ENCODE results near the gene MELTF.

The MELTF gene

GRCh38 chr3:197026481-197026866 lies 3.1 kb downstream of the MELTF start:
- DNase-seq, result no peak

- no peak for DNase-seq
These were observed 3.7 kb downstream of the MELTF start for GRCh38 chr3:197025736-197026480.

DNA sequence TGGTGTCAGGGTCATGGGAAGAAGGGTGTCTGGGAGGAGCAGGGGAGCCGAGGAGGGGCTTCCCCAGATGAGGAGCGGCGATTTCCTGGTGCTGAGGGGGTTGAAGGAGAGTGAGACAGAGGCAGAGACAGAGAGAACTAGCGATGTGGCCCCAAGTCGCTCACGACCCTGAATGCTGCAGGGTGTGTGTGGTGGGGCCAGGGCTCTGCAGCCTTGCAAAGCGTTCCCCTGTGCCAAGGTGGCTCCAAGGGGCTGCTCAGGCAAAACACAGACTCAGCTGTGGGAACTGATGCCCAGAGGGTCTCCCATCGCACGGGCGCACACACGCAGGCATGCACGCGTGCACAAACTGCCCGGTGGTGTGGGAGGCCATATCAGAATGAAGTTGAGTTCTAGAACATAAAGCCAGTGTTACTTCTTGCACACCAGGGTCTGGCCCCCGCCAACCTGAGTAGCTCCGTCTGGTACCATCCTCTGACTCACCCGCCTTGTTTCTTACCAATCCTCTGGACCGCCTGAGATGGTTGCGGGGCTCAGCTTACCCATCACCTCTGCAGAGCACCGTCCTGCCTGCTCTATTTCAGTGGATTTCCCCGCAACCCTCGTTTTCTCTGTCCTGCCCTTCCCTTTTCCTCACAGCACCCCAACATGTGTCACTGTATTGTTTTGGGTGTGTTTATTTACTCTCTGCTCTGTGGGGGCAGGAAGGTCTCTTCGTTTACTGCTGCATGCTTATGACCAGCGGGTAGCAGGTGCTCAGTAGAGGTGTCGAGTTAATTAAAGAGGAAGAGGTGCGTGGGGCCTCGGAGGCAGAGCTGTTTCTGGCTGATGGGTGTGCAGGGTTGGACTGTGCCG lies 4.5 kb downstream of the MELTF start:
- no peak for DNase-seq

DNA sequence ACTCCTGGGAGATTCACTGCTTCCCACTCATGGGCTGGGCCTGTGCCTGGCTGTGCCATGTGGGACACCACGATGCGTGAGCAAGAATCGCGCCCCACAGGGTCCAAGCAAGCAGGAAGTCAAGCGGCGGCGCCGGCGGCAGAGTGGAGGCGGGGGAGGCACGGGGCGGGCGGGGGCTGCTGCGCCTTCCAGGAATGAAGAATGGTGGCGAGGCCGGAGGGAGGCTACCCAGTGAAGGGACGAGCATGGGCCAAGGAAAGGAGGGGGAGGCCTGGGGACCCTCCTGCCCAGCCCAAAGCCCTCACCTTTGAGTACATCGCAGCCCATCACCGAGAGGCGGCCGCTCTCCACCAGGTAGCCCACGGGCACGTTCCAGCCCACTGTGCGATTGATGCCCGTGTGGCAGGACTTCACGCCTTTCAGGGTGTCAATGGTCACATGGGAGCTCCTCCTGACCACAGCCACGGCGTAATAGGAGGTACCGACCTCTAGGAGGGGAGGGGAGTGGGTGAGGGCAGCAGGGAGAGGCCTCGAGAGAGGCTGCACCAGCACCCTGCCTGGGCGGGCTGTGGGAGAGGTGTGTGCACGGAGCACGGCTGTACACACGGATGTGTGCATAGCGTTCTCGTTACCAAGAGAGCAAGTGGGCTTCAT lies 5.5 kb downstream of the MELTF start:
- DNase-seq, result no peak

GRCh38 chr3:197023241-197023997 lies 6.2 kb downstream of the MELTF start:
- DNase-seq, result no peak

DNA sequence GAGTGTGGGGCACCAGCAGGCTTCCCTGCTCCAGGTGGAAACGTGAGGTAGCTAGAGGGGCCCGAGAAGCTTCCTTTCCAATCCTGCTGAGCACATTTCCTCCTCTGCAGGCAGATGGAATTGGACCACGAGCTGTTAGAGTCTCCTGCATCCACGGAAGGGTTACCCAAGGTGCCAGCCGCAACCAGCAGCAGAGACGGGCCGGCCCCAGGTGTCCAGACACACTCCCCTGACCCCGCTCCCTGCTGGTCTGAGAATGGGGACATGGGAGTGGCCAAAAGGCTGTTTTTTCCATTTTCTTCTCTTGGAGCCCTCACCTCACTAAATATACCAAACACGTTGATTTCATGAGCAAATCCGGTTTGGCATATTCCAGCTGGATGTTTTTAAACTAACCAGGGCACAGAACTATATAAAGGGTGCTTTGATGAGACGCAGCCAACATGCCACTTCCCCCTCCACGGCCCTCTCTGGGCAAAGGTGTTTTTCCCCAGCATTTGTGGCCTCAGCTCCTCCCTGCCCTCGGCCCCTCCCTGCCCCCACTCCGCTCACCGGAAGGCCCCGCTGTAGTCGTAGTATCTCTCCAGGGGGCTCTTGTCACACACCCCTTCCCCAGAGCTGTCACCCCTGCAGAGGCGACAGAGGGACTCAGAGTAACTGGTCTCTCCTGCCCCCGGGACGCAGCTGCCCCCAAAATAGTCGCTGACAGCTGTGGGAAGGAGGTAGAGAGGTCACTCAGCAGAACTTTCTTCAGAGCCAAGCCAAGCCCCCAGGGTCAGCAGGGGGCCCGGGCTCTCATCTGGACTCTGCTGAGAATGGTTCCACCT lies 7.0 kb downstream of the MELTF start:
- DNase-seq, result no peak

GRCh38 chr3:197021729-197022404 lies 7.8 kb downstream of the MELTF start:
- no peak for DNase-seq

- DNase-seq, result no peak
These were observed 8.4 kb downstream of the MELTF start for GRCh38 chr3:197021231-197021630.

GRCh38 chr3:197019535-197019934 lies 10.1 kb downstream of the MELTF start:
- DNase-seq, result no peak

DNA sequence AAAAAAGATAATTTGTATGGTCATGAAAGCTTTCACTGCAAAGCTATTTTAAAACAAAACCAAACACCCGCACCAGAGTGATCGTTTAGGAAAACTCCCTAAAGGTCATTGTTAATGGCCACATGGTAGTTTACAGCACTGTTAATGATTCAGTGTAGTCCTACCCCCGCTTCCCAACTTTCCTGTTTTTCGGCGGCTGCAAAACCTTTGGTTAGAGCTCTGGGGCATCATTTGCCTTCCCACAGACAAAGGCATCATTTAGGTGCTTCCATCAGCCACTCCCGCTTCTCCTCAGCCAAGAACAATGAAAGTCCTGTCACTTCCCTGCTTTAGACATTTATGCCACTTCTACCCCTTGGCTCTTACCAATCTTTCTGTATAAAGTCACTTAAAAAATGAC lies 10.6 kb downstream of the MELTF start:
- DNase-seq, result no peak

GRCh38 chr3:197017003-197017402 lies 12.6 kb downstream of the MELTF start:
- DNase-seq, result no peak

GRCh38 chr3:197015790-197016736 lies 13.6 kb downstream of the MELTF start:
- DNase-seq, result no peak

GRCh38 chr3:197014942-197015575 lies 14.6 kb downstream of the MELTF start:
- no peak for DNase-seq

DNA sequence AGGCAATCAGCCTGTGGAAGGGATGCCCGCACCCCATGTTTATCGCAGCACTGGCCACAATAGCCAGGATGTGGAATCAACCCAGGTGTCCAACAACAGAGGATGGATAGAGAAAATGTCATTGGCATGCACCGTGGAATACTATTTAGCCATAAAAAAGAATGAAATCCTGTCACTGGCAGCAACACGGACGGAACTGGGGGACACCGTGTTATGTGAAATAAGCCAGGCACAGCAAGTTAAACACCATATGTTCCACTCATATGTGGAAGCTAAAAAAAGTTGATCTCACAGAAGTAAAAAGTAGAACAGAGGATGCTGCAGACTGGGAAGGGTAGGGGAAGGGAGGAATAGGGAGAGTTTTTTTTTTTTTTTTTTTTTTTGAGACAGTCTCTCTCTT lies 15.6 kb downstream of the MELTF start:
- no peak for DNase-seq

- no peak for DNase-seq
These were observed 17.1 kb downstream of the MELTF start for GRCh38 chr3:197012540-197012883.

GRCh38 chr3:197011780-197012539 lies 17.7 kb downstream of the MELTF start:
- DNase-seq, result no peak

DNA sequence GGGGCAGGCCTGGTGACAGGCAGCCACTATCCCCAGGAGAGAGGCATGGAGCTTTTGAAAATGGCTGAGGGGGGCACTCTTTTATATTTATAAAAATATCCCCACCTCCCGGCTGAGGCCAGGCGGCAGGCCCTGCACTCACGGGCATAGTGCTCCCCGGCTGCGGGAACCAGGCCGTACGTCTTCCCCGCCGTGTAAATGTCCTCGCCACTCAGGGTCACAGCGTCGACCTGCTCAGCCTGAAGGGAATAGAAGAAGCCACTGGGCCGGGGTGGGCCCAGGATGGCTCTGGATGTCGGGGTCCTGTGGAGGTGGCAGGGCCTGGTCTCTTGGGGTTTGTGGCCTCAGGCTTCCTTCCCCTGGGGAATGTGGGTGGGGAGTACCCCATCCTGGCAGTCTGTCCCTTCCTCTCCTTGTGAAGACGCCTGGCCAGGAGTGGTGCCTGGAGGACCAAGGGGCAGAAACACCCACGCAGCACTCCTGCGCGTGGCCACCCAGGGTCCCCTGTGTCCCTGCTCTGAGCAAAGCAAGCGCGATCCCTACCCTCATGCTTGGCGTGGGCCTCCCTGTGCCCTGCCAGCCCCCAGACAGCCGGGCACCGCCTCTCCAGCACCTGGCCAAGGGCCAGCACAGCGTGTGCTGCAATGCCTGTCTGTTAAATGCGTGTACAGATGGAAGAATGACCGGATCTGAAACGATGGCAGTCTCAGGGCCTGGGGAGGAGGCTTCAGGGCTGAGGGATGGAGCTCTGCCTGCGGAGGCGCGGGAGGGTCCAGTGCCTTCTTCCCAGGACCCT lies 18.9 kb downstream of the MELTF start:
- no peak for DNase-seq

GRCh38 chr3:197009532-197010019 lies 20.0 kb downstream of the MELTF start:
- DNase-seq, result no peak

Measured in NCI-H146 (cell line).